Gastroesophageal sphincter (tissue), 4 donors: ENCODE measurements around the gene CYP4F11. TPM values are rescaled to one million over a fixed set of nuclear protein-coding genes. Genes with fewer than 3 reads are reported as not detected.
"Not testable (repeated sequence)": the region's sequence is repeated elsewhere in the genome, so short reads cannot be mapped to it uniquely, and the experiment has no call there.

Source experiments
- ATAC-seq: fragments of 150-250 bp; one replicate; pipeline ENCODE4 v1.9.1; 2016; ENCODE audit warnings: mild to moderate bottlenecking, moderate library complexity
- H3K27ac ChIP-seq, 4 donors: fragments of 200-600 bp; sonication (generic) in 3 of 4; 1 replicate in 3 of 4; 2 replicates in 1 of 4; pipeline ENCODE4 v1.5.1; 2016 to 2019
- H3K27me3 ChIP-seq: fragments of 200-600 bp; sonication (generic); one replicate; pipeline ENCODE4 v1.5.1; 2019
- H3K36me3 ChIP-seq, 2 donors: fragments of 200-600 bp; sonication (generic); one replicate each; pipeline ENCODE4 v1.5.1; 2019; ENCODE audit warnings: control low read depth in 1 of 2
- H3K4me1 ChIP-seq, 3 donors: fragments of 200-600 bp; sonication (generic); 1 replicate in 2 of 3; 2 replicates in 1 of 3; pipeline ENCODE4 v1.5.1; 2016 to 2019; ENCODE audit warnings: control low read depth in 2 of 3
- H3K4me3 ChIP-seq, 2 donors: fragments of 200-600 bp; sonication (generic); one replicate each; pipeline ENCODE4 v1.5.1; 2019; ENCODE audit warnings: mild to moderate bottlenecking in 1 of 2, moderate library complexity in 1 of 2
- H3K9me3 ChIP-seq, 3 donors: fragments of 200-600 bp; sonication (generic); one replicate each; pipeline ENCODE4 v1.5.1; 2017 to 2019; ENCODE audit warnings: control low read depth in 2 of 3
- CTCF ChIP-seq, 4 experiments: fragments of 200-600 bp in 2 of 4; fragments of 450-650 bp in 2 of 4; sonication (generic) in 1 of 4; IDR thresholded peaks; one replicate each; pipeline ENCODE4 v1.5.1; 2017 to 2019; ENCODE audit warnings: antibody characterized with exemption in 4 of 4, mild to moderate bottlenecking in 2 of 4, moderate library complexity in 2 of 4
- EP300 ChIP-seq: sonication (generic); formaldehyde crosslinking; IDR thresholded peaks from one replicate; pipeline ENCODE4 v1.6.1; 2017; ENCODE audit warnings: antibody characterized with exemption, mild to moderate bottlenecking
- POLR2A ChIP-seq, 2 donors: fragments of 450-650 bp; IDR thresholded peaks; one replicate each; pipeline ENCODE4 v1.6.1; 2017; ENCODE audit warnings: antibody characterized with exemption in 2 of 2, mild to moderate bottlenecking in 2 of 2, moderate library complexity in 1 of 2
- POLR2AphosphoS5 ChIP-seq: sonication (generic); formaldehyde crosslinking; IDR thresholded peaks from one replicate; pipeline ENCODE4 v1.6.1; 2017; ENCODE audit warnings: antibody characterized with exemption
- WGBS, 2 donors: methylation state at CpG; one replicate each; pipeline ENCODE4 v1.1.5; 2018; ENCODE audit warnings: low coverage in 1 of 2; 5-methylcytosine and 5-hydroxymethylcytosine counted together
- total RNA-seq, 4 donors: library from RNA; depleted of rRNA; stranded (reverse); fragments of >200 nt; gene quantifications; one replicate each; pipeline ENCODE4 v1.1.0, GENCODE V29; 2016

CYP4F11 gene
- total RNA-seq, 4 donors from 2014 or later, result 2.3 TPM; not detected in 2

GRCh38 chr19:15874821-15875474 is 59.4 kb downstream of the CYP4F11 start:
- peaks cover 94% of the 10 kb centered on the region for H3K27me3 ChIP-seq
- no peaks in the 10 kb centered on the region for H3K9me3 ChIP-seq
- H3K4me1 ChIP-seq, result no peaks in the 10 kb centered on the region
- H3K4me3 ChIP-seq, result no peak overlapping the region
- TF ChIP-seq EP300 (no peak), CTCF (IDR thresholded peaks at IDR 0.05) (no peak)
- H3K36me3 ChIP-seq, result no peaks in the 10 kb centered on the region
- no peak overlapping the region for H3K27ac ChIP-seq
- ATAC-seq, result no peak
- WGBS, 2 donors, result 49 to 53% methylated on average over 2 to 4 of the region's 4 CpGs

GRCh38 chr19:15873771-15874170 is 60.6 kb downstream of the CYP4F11 start:
- not testable (repeated sequence) for H3K4me3 ChIP-seq, ATAC-seq, H3K27ac ChIP-seq, H3K4me1 ChIP-seq, H3K9me3 ChIP-seq, H3K36me3 ChIP-seq
- H3K27me3 ChIP-seq, result peaks cover 89% of the 10 kb centered on the region
- 89 to 90% methylated on average over 4 to 6 of the region's 6 CpGs for WGBS, 2 donors

DNA sequence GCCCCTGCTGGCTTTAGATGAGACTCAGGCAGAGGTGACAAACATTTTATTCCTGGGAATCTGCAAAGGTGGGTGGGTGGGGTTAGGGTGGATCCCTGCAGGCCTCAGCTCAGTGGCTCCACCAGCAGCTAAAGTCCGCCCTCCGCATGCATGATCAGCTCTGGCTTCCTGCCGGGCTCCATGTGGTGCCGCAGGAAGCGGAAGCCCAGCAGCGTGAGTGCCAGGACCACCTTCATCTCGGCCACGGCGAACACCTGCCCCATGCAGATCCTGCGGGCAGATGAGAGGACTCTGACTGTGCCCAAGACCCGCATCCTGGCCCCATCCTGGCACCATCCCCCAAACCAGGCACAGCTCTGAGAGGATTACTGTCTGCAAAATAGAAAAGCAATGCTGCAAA is 62.8 kb downstream of the CYP4F11 start:
- H3K9me3 ChIP-seq, result no peaks in the 10 kb centered on the region
- H3K4me1 ChIP-seq, result no peaks in the 10 kb centered on the region
- no peak overlapping the region for H3K4me3 ChIP-seq
- no peak overlapping the region for H3K27ac ChIP-seq
- WGBS, 2 donors, result 0% methylated on average over 1 of the region's 11 CpGs; no CpG with 5 or more reads in 1 of the 2 donors
- no peak for ATAC-seq
- peaks cover 71% of the 10 kb centered on the region for H3K27me3 ChIP-seq
- no peaks in the 10 kb centered on the region for H3K36me3 ChIP-seq
- TF ChIP-seq CTCF (IDR thresholded peaks at IDR 0.05), result no peak
- no peak for TF ChIP-seq EP300
- no peak for TF ChIP-seq POLR2A (IDR thresholded peaks at IDR 0.05)
- no peak for TF ChIP-seq POLR2AphosphoS5

- no peaks in the 10 kb centered on the region for H3K4me1 ChIP-seq
- no peaks in the 10 kb centered on the region for H3K9me3 ChIP-seq
- no peaks in the 10 kb centered on the region for H3K36me3 ChIP-seq
- H3K27me3 ChIP-seq, result peaks cover 55% of the 10 kb centered on the region
- ATAC-seq, result no peak
- H3K27ac ChIP-seq, result no peak overlapping the region
- TF ChIP-seq EP300 (no peak), POLR2A (IDR thresholded peaks at IDR 0.05) (no peak), POLR2AphosphoS5 (no peak)
- 30 to 64% methylated on average over 2 to 7 of the region's 9 CpGs for WGBS, 2 donors
- no peak overlapping the region for H3K4me3 ChIP-seq
Measured at GRCh38 chr19:15869873-15870272, 64.5 kb downstream of the CYP4F11 start.

DNA sequence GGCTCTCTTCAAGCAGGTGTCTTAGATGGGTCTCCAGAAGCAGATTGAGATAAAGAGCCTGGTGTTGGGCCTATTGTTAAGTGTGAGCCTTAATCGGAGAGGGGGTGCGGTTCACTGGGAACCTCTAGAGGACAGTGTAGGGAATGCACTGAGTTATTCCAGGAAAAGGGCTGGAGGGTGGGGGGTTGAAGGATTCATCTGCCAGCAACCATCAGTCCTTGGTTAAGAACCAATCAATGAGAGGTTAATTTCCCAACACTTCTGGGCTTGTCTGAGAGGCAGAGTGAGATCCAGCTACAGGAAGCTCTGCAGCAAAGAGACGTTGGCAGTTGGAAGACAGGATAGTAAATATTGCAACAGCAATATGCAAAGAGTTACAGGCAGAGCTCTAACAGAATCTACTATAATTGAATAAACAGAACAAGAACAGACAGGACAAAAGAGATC is 65.2 kb downstream of the CYP4F11 start:
- 3 to 4% methylated on average over 3 of the region's 3 CpGs for WGBS, 2 donors
- Histone ChIP-seq H3K36me3 (no peaks in the 10 kb centered on the region), H3K27me3 (peaks cover 55% of the 10 kb centered on the region), H3K9me3 (no peaks in the 10 kb centered on the region), H3K4me1 (no peaks in the 10 kb centered on the region), H3K4me3 (no peak overlapping the region), H3K27ac (no peak overlapping the region)
- TF ChIP-seq POLR2A (IDR thresholded peaks at IDR 0.05) (no peak), CTCF (IDR thresholded peaks at IDR 0.05) (peak in 3 of 4 experiments; percentile 53 to 69 (median 64)), POLR2AphosphoS5 (no peak), EP300 (no peak)
- peak; percentile 71 for ATAC-seq

- no peak overlapping the region for H3K27ac ChIP-seq
- WGBS, 2 donors, result 47 to 63% methylated on average over 4 to 5 of the region's 5 CpGs
- H3K9me3 ChIP-seq, result no peaks in the 10 kb centered on the region
- H3K36me3 ChIP-seq, result no peaks in the 10 kb centered on the region
- TF ChIP-seq POLR2A (IDR thresholded peaks at IDR 0.05), result no peak
- H3K4me3 ChIP-seq, result no peak overlapping the region
- peaks cover 50% of the 10 kb centered on the region for H3K27me3 ChIP-seq
- ATAC-seq, result no peak
- H3K4me1 ChIP-seq, result no peaks in the 10 kb centered on the region
Measured at GRCh38 chr19:15866636-15867035, 67.7 kb downstream of the CYP4F11 start.
